OCI-LY1 (cell line): Measurements from ENCODE around the gene NBL1.

Source experiments
- H2AFZ ChIP-seq: fragments of 200-600 bp; sonication (generic), shearing (Covaris generic); 2 replicates; pipeline ENCODE4 v1.6.0; 2014; ENCODE audit warnings: antibody characterized with exemption, mild to moderate bottlenecking, low read length
- H3F3A ChIP-seq: fragments of 200-600 bp; sonication (generic), shearing (Covaris generic); 2 replicates; pipeline ENCODE4 v1.6.0; 2014; ENCODE audit warnings: mild to moderate bottlenecking, antibody characterized with exemption, low read length, moderate library complexity; ENCODE audit not compliant: insufficient read depth
- H3K27ac ChIP-seq: fragments of 200-600 bp; sonication (generic); 2 replicates; pipeline ENCODE4 v1.5.1; 2014; ENCODE audit warnings: low read length, mixed run types, mild to moderate bottlenecking, low read depth; ENCODE audit not compliant: poor library complexity, severe bottlenecking
- H3K27me3 ChIP-seq: fragments of 200-600 bp; sonication (generic); 2 replicates; pipeline ENCODE4 v1.6.0; 2014; ENCODE audit warnings: antibody characterized with exemption, mild to moderate bottlenecking, low read length, moderate library complexity; ENCODE audit not compliant: insufficient read depth
- H3K36me3 ChIP-seq: fragments of 200-600 bp; sonication (generic); 2 replicates; pipeline ENCODE4 v1.6.1; 2014; ENCODE audit warnings: mild to moderate bottlenecking, antibody characterized with exemption, low read length, moderate library complexity, mixed read lengths; ENCODE audit not compliant: insufficient read depth
- H3K4me1 ChIP-seq: fragments of 200-600 bp; sonication (generic); 2 replicates; pipeline ENCODE4 v1.5.1; 2014; ENCODE audit warnings: mild to moderate bottlenecking, low read length, moderate library complexity; ENCODE audit not compliant: insufficient read depth, severe bottlenecking
- H3K4me2 ChIP-seq: fragments of 200-600 bp; sonication (generic), shearing (Covaris generic); 2 replicates; pipeline ENCODE4 v1.6.1; 2014; ENCODE audit warnings: low read length
- H3K4me3 ChIP-seq: fragments of 200-600 bp; sonication (generic); 2 replicates; pipeline ENCODE4 v1.5.1; 2014; ENCODE audit warnings: low read length, low read depth, mild to moderate bottlenecking, mixed read lengths; ENCODE audit not compliant: poor library complexity, severe bottlenecking
- H3K79me2 ChIP-seq: fragments of 200-600 bp; shearing (Covaris generic); 2 replicates; pipeline ENCODE4 v1.6.1; 2016; ENCODE audit warnings: mixed run types, low read length, mixed read lengths; ENCODE audit not compliant: insufficient read depth
- H3K9ac ChIP-seq: fragments of 200-600 bp; sonication (generic), shearing (Covaris generic); 2 replicates; pipeline ENCODE4 v1.6.1; 2014; ENCODE audit warnings: mild to moderate bottlenecking, low read length, mixed read lengths
- H3K9me2 ChIP-seq: fragments of 200-600 bp; sonication (generic), shearing (Covaris generic); 2 replicates; pipeline ENCODE4 v1.6.1; 2014; ENCODE audit warnings: low read depth, mild to moderate bottlenecking, low read length, mixed read lengths
- H3K9me3 ChIP-seq: fragments of 200-600 bp; shearing (Covaris generic); 2 replicates; pipeline ENCODE4 v1.6.1; 2014; ENCODE audit warnings: low read length, mixed read lengths
- H4K20me1 ChIP-seq: fragments of 200-600 bp; sonication (generic), shearing (Covaris generic); 2 replicates; pipeline ENCODE4 v1.6.0; 2016; ENCODE audit warnings: mild to moderate bottlenecking, low read length; ENCODE audit not compliant: insufficient read depth
- CTCF ChIP-seq: fragments of 200-600 bp; sonication (generic), shearing (Covaris generic); IDR thresholded peaks from 2 replicates; pipeline ENCODE4 v1.5.1; 2017; ENCODE audit warnings: mild to moderate bottlenecking, antibody characterized with exemption, low read length, moderate library complexity, mixed read lengths
- EZH2 ChIP-seq: fragments of 200-600 bp; sonication (generic), shearing (Covaris generic); IDR thresholded peaks from 2 replicates; pipeline ENCODE4 v1.8.0; 2017; ENCODE audit warnings: borderline replicate concordance, mixed run types, mild to moderate bottlenecking, antibody characterized with exemption, low read length, moderate library complexity, mixed read lengths

The NBL1 gene

GRCh38 chr1:19648239-19648638 is 4.1 kb downstream of the NBL1 start:
- no peak for TF ChIP-seq EZH2
- no peak for TF ChIP-seq CTCF
- Histone ChIP-seq H3K27me3 (no peaks in the 10 kb centered on the region; the same call in 1 of the 2 replicates), H2AFZ (no peak overlapping the region), H3K36me3 (no peaks in the 10 kb centered on the region), H3F3A (no peaks in the 10 kb centered on the region), H3K79me2 (no peaks in the 10 kb centered on the region), H3K4me1 (peaks cover 37% of the 10 kb centered on the region), H4K20me1 (no peaks in the 10 kb centered on the region), H3K9me2 (no peaks in the 10 kb centered on the region), H3K4me3 (no peak overlapping the region), H3K27ac (no peak overlapping the region), H3K9ac (no peak overlapping the region), H3K9me3 (no peaks in the 10 kb centered on the region), H3K4me2 (no peak overlapping the region)

- H3K4me2 ChIP-seq: no peak overlapping the region
- no peaks in the 10 kb centered on the region for H3K27me3 ChIP-seq
- H3F3A ChIP-seq: no peaks in the 10 kb centered on the region
- H3K9me2 ChIP-seq: no peaks in the 10 kb centered on the region
- TF ChIP-seq CTCF (no peak; the same call in 1 of the 2 replicates), EZH2 (no peak)
- H3K4me1 ChIP-seq: peaks cover 37% of the 10 kb centered on the region
- no peaks in the 10 kb centered on the region for H4K20me1 ChIP-seq
- H3K36me3 ChIP-seq: no peaks in the 10 kb centered on the region
- no peak overlapping the region for H2AFZ ChIP-seq
- no peak overlapping the region for H3K4me3 ChIP-seq
- no peak overlapping the region for H3K27ac ChIP-seq
- H3K9me3 ChIP-seq: no peaks in the 10 kb centered on the region
- no peak overlapping the region for H3K9ac ChIP-seq
- H3K79me2 ChIP-seq: no peaks in the 10 kb centered on the region
These were observed 4.6 kb downstream of the NBL1 start for GRCh38 chr1:19648689-19649088.

- Histone ChIP-seq H2AFZ (no peak overlapping the region), H3K9me3 (no peaks in the 10 kb centered on the region), H4K20me1 (no peaks in the 10 kb centered on the region), H3F3A (no peaks in the 10 kb centered on the region), H3K4me1 (peaks cover 33% of the 10 kb centered on the region), H3K4me3 (no peak overlapping the region), H3K27me3 (no peaks in the 10 kb centered on the region), H3K36me3 (no peaks in the 10 kb centered on the region), H3K4me2 (no peak overlapping the region; the same call in 1 of the 2 replicates), H3K79me2 (no peaks in the 10 kb centered on the region), H3K27ac (no peak overlapping the region), H3K9ac (no peak overlapping the region), H3K9me2 (no peaks in the 10 kb centered on the region)
- TF ChIP-seq CTCF (no peak), EZH2 (no peak)
These were observed 6.5 kb downstream of the NBL1 start for GRCh38 chr1:19650416-19651140.
